H54 (cell line): ENCODE data around the gene EDIL3.

Source experiments
- DNase-seq: peaks from one replicate; pipeline ENCODE4 v3.0.0; 2011; ENCODE audit warnings: low spot score, mixed read lengths; ENCODE audit not compliant: insufficient read length
- FAIRE-seq: peaks from 3 replicates; lab custom pipeline; 2011; peaks lifted over from hg19 to GRCh38; lab: Jason Lieb, UNC
- POLR2A ChIP-seq: IDR thresholded peaks from 2 replicates; pipeline ENCODE4 v1.6.1; 2011; ENCODE audit warnings: low read depth, mild to moderate bottlenecking, low read length

EDIL3 gene

GRCh38 chr5:84275609-84276008 is 109.1 kb downstream of the EDIL3 start:
- FAIRE-seq (peak; percentile 33), DNase-seq (no peak)
- no peak for TF ChIP-seq POLR2A

- TF ChIP-seq POLR2A, result no peak
- no peak for DNase-seq
- FAIRE-seq, result peak; percentile 93
These were observed 109.9 kb downstream of the EDIL3 start for GRCh38 chr5:84274585-84275468.

- DNase-seq (no peak), FAIRE-seq (no peak)
- TF ChIP-seq POLR2A, result no peak
These were observed 111.2 kb downstream of the EDIL3 start for GRCh38 chr5:84273517-84273883.

DNA sequence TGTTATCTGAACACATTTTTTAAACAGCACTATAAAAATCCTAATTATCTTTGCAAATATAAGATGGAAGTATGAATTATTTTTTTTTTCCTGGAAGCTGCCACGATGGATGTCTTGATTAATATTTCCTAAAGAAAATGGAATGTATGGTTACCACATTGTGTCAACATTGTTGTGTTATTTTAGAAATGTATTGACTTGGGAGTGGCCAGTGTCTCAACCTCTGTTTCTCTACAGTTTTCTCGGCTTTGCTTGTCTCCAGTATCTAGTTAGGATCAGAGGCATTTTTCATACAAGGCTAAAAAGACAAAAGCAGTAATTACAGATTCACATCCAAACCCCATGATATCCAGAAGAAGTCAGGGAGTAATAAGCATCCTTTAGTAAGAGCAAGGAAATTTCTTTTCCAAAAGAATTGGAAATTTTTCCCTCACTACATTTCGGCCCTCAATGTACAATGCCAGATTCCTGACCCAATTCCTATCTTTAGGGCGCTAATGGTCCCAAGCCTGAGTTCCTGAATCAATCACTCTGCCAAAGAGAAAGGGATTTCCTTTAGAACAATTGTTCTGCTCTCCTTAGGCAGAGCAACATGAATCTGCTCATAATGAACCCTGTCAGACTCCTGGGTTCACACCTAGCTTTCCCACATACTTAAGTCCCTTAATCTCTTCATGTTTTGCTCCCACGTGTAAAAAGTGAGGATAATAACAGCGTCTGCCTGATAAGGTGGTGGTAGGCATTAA is 111.7 kb downstream of the EDIL3 start:
- TF ChIP-seq POLR2A, result no peak
- FAIRE-seq (peak; percentile 11), DNase-seq (no peak)

DNA sequence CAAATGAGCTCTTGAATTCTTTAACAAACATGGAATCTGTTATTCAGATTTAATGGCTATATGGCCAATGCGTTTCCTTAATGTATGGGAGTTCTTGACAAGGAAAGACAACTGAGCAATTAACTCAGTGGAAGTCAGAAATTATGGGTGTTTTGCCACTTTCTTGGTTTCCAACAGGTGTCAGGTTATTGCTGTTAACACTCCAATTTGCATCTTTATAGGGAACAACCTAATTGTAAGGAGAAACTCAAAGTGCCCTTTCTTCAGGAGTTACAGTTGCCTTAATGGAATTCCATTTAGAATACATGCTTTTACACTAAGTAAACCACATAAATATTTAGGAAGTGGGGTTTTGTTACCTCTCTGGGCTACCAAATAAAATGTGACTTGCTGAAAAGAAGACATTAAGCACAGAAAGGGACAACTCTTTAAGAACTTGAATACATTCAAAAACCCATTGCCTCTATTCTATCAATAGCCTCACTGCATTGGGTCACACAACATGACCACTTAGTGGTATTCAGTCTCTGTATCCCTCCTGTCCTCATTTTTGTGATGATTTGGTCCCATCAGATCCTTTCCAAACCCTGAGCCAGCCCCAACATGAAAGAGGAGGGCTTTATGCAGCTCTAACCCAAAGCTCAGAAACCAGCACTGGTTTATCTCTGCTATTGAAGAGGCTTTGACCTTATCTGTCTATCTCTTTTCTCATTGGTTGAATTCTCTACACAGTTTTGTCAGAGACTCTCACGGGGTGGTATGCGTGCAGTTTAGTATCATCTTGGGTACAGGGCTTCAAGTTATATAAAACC is 118.7 kb downstream of the EDIL3 start:
- FAIRE-seq, result no peak
- TF ChIP-seq POLR2A, result no peak
- DNase-seq, result no peak

DNA sequence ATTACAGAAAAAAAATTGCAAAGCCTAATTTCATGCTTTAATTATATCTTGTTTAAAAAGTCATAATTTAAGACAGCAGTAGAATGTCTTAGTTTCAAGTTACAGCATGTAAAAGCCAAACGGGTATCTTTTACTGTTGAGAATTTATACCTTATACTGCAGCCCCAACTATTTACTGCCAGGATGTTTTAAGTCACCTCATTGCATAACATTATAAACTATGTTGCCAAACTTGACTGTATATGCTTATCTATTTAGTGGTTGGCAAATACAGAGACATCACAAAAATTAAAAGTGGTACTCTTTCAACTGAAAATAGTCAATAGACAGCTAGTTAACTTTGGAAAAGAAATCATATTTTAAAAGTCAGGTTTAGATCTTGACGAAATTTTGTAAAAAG is 119.5 kb downstream of the EDIL3 start:
- FAIRE-seq (no peak), DNase-seq (no peak)
- TF ChIP-seq POLR2A, result no peak

GRCh38 chr5:84260939-84261338 is 123.7 kb downstream of the EDIL3 start:
- no peak for FAIRE-seq
- TF ChIP-seq POLR2A, result no peak
- DNase-seq, result no peak

DNA sequence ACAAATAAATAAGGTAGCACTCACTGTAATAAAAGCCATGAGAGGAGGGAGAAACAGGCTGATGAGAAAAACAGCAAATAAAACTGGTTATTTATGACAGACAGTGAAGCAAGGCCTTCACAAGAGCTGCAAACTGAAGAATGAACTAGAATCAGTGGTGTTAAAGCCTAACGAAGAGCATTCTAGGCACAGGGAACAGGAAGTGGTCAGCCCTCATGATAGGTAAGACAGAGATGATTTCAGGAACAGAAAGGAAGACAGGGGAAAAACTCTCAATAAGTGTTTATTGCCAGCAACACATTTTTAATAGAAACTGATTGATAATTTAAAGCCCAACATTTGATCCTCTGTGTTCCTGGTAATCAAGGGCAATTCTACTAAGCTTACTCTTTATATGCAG is 124.5 kb downstream of the EDIL3 start:
- FAIRE-seq (no peak), DNase-seq (no peak)
- TF ChIP-seq POLR2A, result no peak

DNA sequence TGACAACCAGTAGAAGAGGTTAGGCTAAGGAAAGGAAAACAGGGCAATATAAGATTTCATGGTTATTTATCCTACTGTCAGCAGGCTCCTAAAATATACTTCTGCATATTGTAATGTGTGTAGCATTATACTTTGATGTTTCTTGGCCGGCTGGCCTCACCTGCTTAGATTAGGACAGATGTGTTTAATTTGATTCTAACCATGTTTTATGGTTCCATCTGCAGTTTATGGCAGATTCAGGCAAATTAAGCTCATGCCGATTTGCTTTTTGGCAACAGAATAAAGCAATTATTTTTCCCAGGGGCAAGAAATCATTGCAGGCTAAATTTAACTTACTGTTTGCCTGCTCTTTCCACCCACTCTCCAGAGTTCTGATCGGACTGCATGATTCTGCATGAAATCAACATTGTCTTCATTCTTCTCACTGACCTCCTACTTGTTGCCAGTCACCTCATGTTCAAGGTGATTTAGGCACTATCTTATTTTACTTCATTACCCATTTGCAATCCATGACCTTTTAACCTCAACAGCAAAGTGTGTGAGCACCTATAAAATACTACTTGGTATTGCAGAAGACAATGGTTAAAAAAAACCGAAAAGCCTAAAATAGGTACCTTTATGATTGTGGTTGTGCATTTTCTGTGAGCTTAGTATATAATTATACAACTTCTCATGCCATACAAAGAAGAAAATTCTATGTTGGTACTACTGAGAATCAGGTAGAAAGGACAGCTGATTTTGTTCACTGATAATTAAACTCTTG is 125.2 kb downstream of the EDIL3 start:
- no peak for DNase-seq
- peak; percentile 33 for FAIRE-seq
- no peak for TF ChIP-seq POLR2A

- no peak for TF ChIP-seq POLR2A
- FAIRE-seq, result no peak
- no peak for DNase-seq
These were observed 127.6 kb downstream of the EDIL3 start for GRCh38 chr5:84257061-84257460.

GRCh38 chr5:84255315-84255714 is 129.4 kb downstream of the EDIL3 start:
- peak; percentile 94 for FAIRE-seq
- no peak for TF ChIP-seq POLR2A
- DNase-seq, result peak; percentile 11

- FAIRE-seq, result no peak
- DNase-seq, result no peak
- TF ChIP-seq POLR2A, result no peak
These were observed 130.7 kb downstream of the EDIL3 start for GRCh38 chr5:84253946-84254345.

DNA sequence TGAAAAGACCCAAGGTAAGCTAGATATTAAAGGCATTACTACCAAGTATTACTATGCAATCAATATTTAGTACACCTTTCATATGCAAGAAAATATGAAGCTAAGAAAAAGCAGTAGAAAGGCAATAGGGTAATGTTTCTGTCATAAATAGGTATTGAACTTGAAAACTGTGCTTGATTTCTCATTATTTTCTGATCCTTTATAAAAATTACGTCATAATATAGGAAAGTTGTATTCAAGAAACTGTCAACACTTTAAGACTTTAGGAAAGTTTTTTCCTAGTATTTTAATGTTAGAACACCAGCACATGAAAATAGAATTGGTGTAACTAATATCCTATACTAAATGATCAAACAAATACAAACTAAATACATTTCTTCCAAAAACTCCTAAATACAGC is 133.2 kb downstream of the EDIL3 start:
- FAIRE-seq (no peak), DNase-seq (no peak)
- TF ChIP-seq POLR2A, result no peak
